Activated CD8-positive, alpha-beta memory T cell treated with anti-CD3 and anti-CD28 coated beads for 36 hours (primary cell): ENCODE measurements around the gene ECT2L. TPM values are rescaled to one million over a fixed set of nuclear protein-coding genes. Genes with fewer than 3 reads are reported as not detected.

ENCODE experiments used
- CTCF ChIA-PET: fragments of 350-600 bp; sonication (Branson Sonifier 250); formaldehyde crosslinking; loops from one replicate; lab custom pipeline; 2021; ENCODE audit warnings: antibody characterized with exemption; lab: Charles Lee
- POLR2A ChIA-PET: fragments of 350-600 bp; sonication (Branson Sonifier 250); formaldehyde crosslinking; loops from one replicate; lab custom pipeline; 2021; ENCODE audit warnings: antibody characterized with exemption; lab: Charles Lee
- total RNA-seq, 2 experiments: library from RNA; stranded (reverse); gene quantifications; one replicate each; pipeline ENCODE4 v1.2.3, GENCODE V29; 2021

ECT2L gene
- total RNA-seq, 2 experiments from 2014 or later = not detected

GRCh38 chr6:138847884-138848283, 52.0 kb downstream of the ECT2L start:
- ChIA-PET POLR2A (no interaction called here), CTCF (no interaction called here)

GRCh38 chr6:138848461-138848860, 52.6 kb downstream of the ECT2L start:
- POLR2A ChIA-PET = no interaction called here
- CTCF ChIA-PET = no interaction called here

- ChIA-PET CTCF (no interaction called here), POLR2A (no interaction called here)
Measured at GRCh38 chr6:138849791-138850190, 53.9 kb downstream of the ECT2L start.

DNA sequence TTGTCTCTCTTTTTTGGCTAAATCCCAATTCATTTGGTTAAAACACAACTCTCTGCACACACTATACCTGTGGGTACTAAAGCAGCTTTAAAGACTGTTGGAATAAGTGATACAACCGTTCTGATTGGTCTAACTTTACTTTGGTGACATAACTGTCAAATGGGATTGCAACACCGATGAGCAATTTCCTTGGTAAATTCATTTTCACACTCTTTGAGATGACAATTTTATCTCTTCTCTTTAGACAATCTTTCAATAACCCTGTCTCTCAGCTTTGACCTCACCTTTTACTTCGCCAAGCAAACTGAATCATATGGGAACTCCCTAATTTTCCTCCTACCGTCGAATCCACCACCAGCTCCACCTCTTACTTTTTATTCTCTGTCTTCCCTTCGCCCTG, 60.8 kb downstream of the ECT2L start:
- ChIA-PET CTCF (interaction anchor here (0.8 kb wide), 1 partner anchor 38 kb away, joined by 3 read pairs; no protein-coding TSS in a partner anchor), POLR2A (no interaction called here)

DNA sequence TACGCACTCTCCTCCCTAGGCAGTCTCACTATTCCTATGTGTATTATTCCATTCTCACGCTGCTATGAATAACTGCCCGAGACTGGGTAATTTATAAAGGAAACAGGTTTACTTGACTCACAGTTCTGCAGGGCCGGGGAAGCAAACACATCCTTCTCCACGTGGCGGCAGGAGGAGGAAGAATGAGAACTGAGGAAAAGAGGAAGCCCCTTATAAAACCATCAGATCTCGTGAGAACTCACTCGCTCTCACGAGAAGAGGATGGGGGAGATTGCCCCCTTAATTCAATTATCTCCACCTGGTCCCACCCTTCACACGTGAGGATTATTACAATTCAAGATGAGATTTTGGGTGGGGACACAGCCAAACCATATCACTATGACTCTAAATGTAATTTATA, 61.9 kb downstream of the ECT2L start:
- POLR2A ChIA-PET = no interaction called here

DNA sequence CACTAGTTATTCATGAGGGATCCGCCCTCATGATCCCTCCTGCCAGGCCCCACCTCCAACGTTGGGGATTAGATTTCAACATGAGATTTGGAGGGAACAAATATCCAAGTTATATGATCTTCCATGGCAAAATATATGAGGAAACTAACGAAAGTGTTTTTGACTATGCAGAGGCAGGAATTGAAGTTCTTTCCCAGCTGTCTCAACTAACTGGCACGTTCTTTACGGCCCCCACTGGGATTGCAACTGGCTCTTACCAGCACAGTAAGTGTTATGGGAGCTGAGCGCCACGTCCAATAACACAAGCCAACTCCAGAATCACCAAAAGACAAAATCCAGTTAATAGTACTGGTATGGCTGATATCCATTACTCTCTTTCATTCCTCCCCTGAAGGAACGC, 66.6 kb downstream of the ECT2L start:
- CTCF ChIA-PET = no interaction called here

More for the DNA sequence above, 61.9 kb downstream of the ECT2L start:
- CTCF ChIA-PET = no interaction called here

DNA sequence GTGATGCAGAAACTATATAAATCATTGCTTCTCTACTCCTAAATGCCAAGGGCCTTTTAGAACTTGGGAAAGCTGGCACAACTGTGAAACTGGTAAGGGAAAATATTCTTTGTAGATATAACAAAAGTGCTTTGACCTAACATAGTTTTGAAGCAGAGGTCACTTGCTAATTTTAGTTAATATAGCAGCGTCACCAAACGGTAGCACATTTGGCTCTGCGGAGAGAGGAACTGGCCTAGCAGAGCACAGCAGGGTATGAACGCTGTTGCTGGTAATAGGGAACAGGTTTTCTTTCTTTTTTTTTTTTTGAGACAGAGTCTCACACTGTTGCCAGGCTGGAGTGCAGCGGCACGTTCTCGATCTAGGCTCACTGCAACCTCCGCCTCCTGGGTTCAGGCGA, 67.4 kb downstream of the ECT2L start:
- CTCF ChIA-PET = no interaction called here
- POLR2A ChIA-PET = no interaction called here

More for the DNA sequence above, 66.6 kb downstream of the ECT2L start:
- POLR2A ChIA-PET = no interaction called here

DNA sequence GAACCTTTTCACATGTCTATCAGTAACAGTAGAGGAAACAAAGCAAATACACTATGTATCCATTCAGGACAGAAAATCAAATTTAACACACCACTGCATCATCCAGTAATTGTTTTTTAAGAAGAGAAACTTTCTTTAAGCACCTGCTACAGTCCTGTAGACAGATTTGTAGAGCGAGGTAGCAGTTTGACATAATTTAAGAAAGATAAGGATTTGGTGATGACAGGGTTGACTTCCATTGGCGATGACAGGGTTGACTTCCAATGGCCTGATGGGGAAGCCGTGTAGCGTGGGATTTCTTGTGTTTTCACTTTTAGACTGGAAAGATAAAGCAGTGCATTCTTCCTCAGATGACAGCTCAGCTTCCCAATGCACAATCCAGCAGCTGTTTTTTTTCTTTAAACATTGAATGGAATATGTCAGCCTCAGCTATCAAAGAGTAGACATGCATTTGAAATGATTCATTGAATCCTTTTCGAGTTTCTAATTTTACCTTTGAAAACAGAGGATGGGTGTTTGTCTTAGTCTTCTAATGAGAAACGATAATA, 68.5 kb downstream of the ECT2L start:
- POLR2A ChIA-PET = no interaction called here
- CTCF ChIA-PET = no interaction called here

- ChIA-PET CTCF (no interaction called here), POLR2A (no interaction called here)
Measured at GRCh38 chr6:138865480-138866109, 69.7 kb downstream of the ECT2L start.

DNA sequence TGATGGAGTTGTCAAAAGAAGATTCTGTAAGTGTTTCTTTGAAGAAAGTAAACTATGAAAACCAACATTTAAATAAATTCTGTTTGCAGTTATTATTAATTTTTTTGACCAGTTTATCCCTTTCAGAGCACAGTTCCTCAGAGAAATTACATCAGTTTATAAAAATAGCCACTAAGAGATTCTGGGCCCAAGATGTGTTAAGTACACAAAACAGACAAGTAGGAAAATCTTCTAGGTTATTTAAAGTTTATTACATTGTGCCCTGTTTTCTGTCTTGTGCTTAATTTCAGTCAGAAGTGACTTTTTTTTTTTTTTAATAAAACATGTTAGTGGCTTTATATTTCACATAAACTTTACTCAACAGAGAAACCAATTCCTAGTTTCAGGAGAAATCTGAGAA, 72.3 kb downstream of the ECT2L start:
- POLR2A ChIA-PET = no interaction called here
- CTCF ChIA-PET = no interaction called here

- ChIA-PET CTCF (no interaction called here), POLR2A (no interaction called here)
Measured at GRCh38 chr6:138869398-138869797, 73.5 kb downstream of the ECT2L start.

- ChIA-PET CTCF (no interaction called here), POLR2A (no interaction called here)
Measured at GRCh38 chr6:138873191-138873590, 77.3 kb downstream of the ECT2L start.

DNA sequence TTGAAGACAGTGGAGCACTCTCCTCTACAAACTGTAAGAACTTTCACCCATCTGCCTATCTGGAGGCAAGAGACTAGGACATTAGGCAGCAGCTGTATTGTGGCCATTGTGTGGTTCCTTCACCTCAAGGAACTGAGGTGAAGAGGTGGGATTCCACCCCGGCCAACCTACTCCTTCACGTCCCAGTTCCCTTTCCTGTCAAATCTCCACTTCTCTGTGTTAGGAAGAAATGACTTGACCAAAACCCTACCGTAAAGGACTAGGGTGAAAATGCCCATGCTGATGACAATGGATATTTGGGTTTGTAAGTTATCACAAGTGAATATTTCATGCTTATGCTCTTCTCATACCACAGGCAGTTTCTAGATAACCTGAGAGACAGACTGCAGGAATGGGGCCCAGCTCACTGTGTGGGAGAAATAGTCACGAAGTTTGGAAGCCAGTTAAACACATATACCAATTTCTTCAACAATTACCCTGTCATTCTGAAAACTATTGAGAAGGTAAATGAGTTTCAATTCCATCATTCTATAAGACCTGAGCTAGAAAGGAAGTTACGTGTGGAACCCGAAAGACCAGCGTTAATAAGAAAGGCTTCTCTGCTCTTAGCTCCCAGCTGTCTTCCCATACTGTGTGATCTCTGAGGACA, 86.6 kb downstream of the ECT2L start:
- CTCF ChIA-PET = no interaction called here
- POLR2A ChIA-PET = no interaction called here

GRCh38 chr6:138885156-138885819, 89.4 kb downstream of the ECT2L start:
- POLR2A ChIA-PET = no interaction called here
- CTCF ChIA-PET = no interaction called here

DNA sequence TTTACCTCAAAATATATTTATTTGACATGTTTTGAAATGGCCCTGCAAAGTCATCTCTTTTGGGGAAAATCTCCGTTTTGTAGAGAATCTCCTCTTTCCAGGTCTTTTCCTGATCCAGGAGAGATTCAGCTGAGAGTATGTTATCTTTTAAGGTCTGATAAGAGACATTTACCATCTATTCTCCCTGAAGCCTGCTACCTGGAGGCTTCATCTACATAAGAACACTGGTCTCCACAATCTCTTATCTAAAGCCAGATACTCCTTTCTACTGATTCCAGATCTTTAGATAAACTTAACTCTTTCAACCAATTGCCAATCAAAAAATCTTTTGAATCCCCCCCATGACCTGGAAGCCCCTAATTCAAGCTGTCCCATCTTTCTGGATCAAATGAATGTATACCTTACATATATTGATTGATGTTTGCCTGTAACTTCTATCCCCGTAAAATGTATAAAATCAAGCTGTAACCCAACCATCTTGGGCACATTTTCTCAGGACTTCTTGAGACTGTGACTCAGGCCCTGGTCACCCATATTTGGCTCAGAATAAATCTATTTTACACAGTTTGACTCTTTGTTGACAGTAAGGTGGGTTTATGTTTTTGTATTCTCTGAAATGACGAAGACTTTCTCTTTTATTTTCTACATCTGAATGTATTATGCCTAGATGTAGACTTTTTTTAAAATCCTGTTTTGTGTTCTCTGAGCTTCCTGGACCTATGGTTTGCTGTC, 95.5 kb downstream of the ECT2L start:
- CTCF ChIA-PET = no interaction called here

GRCh38 chr6:138896104-138896756, 100.3 kb downstream of the ECT2L start:
- CTCF ChIA-PET = no interaction called here
- POLR2A ChIA-PET = interaction anchor here (0.7 kb wide), 1 partner anchor 225 kb away, joined by 7 read pairs; no protein-coding TSS in a partner anchor

More for the DNA sequence above, 95.5 kb downstream of the ECT2L start:
- POLR2A ChIA-PET = no interaction called here

DNA sequence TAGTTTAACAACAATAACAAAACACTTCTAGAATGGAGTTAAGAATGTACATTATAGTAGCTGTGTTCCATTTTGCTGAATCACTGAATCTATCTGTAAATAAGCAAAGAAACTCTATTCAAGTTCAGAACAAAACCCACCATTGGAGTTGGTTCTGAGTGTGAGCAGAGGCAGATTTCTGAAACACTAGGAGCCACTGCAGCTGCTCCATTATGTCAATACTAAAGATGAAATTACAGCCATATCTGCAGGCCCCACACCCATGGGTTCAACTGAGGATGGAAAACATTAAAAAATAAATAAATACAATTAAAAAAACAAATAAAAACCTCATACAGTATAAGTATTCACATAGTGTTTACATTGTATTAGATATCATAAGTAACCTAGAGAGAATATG, 101.1 kb downstream of the ECT2L start:
- ChIA-PET POLR2A (no interaction called here), CTCF (no interaction called here)

- POLR2A ChIA-PET = no interaction called here
- CTCF ChIA-PET = no interaction called here
Measured at GRCh38 chr6:138907167-138907566, 111.3 kb downstream of the ECT2L start.

GRCh38 chr6:138909511-138909910, 113.6 kb downstream of the ECT2L start:
- POLR2A ChIA-PET = no interaction called here
- CTCF ChIA-PET = no interaction called here
